Measurements from ENCODE around the gene SCYGR8.
"Not testable (repeated sequence)": the region's sequence is repeated elsewhere in the genome, so short reads cannot be mapped to it uniquely, and the experiment has no call there.

The SCYGR8 gene

GRCh38 chr2:227745594-227745993 lies at the start of gene SCYGR8:
Gene SCYGR8, plus strand, starts transcription at chr2:227745894. Its CDS starts 0 bp downstream, at chr2:227745894.
- DNase-seq (ENCODE audit: extremely low spot score, insufficient read length, low read depth) (no peak), FAIRE-seq (no peak)

DNA sequence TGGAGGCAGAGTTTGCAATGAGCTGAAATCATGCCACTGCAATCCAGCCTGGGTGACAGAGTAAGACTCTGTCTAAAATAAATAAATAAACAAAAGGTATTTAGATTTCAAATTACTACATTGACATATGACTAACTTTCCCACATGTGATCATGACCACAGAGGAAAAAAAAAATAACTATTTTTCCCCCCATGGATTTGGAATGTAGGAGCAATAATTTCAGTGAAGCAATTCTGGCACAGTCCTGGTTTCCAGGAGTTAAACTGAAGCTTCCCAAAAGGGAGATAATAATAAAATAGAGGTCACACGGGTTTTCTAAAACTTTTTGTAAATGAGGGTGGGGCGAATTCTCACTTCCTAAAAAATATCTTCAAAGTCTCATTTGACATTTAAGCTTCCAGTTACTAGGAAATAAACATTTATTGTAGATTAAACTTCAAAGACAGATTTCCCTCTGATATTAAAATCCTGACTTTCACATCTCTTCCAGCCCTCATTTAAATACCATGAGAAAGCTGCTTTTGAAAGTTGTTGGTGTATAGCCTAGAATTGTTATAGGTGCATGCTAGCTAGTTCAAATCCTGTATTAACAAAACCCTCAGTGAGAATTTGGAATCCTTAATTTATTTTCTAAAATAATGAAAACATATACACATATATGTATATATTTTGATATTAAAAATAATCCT lies 48.6 kb upstream of the SCYGR8 start:
- FAIRE-seq (no peak), DNase-seq (ENCODE audit: extremely low spot score, insufficient read length, low read depth) (no peak)

GRCh38 chr2:227701556-227701955 lies 44.1 kb upstream of the SCYGR8 start:
- DNase-seq (ENCODE audit: extremely low spot score, insufficient read length, low read depth) (no peak), FAIRE-seq (no peak)

DNA sequence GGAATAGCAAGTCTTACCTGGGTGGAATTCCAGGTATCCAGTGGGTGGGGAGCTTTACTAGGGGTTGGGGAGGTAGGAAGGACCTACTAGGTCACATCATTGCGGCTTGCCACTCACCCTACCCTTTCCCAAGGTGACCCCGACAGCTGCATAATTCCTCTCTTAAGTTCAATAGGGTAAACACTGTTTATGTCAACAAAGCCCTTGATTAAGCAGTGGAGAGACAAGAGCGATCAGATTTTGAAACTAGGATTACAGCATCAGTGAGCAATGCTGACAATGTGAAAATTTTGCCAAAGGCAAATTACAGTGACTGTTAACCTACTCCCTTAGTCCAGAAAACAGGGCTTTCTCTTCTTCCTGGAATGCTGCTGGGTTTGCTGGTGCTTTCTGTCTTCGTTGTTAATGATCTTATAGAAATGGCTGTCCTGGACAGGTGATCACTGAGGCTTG lies 42.4 kb upstream of the SCYGR8 start:
- FAIRE-seq (no peak), DNase-seq (ENCODE audit: extremely low spot score, insufficient read length, low read depth) (no peak)

- FAIRE-seq (no peak), DNase-seq (ENCODE audit: extremely low spot score, insufficient read length, low read depth) (no peak)
These were observed 41.7 kb upstream of the SCYGR8 start for GRCh38 chr2:227703961-227704360.

DNA sequence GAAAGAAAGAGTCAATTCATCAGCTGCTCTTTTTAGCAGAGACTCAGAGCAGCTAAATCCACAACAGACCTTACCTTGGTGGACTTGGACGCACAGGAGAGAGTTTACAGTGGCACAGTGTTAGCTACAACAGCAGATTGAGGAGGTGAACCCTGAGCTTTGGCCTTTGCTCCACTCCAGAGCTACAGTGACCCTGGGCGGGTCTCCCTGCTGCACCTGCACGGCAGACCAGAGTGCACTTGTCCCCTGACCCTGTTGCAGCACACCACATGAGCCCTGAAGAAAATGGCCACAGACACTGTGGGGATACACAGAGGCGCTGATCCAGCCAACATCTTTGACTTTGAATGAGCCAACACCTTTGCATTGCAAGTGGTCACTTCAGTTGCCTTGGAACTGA lies 38.8 kb upstream of the SCYGR8 start:
- FAIRE-seq, result no peak

GRCh38 chr2:227707390-227707789 lies 38.3 kb upstream of the SCYGR8 start:
- DNase-seq (ENCODE audit: extremely low spot score, insufficient read length, low read depth), result no peak
- no peak for FAIRE-seq

More for the DNA sequence above, 38.8 kb upstream of the SCYGR8 start:
- DNase-seq (ENCODE audit: extremely low spot score, insufficient read length, low read depth), result no peak

DNA sequence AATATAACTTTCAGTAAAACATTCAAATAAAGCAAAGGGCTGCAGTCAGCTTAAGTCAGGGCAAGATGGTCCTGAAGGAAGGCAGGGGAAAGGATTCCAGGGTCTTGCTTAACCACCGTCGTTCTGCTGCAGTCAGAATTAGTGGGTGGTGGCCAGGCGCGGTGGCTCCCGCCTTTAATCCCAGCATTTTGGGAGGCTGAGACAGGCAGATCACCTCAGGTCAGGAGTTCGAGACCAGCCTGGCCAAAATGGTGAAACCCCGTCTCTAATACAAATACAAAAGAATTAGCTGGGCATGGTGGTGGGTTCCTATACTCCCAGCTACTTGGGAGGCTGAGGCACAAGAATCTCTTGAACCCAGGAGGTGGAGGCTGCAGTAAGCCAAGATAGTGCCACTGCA lies 34.7 kb upstream of the SCYGR8 start:
- no peak for DNase-seq (ENCODE audit: extremely low spot score, insufficient read length, low read depth)
- no peak for FAIRE-seq

GRCh38 chr2:227713291-227713690 lies 32.4 kb upstream of the SCYGR8 start:
- FAIRE-seq (no peak), DNase-seq (ENCODE audit: extremely low spot score, insufficient read length, low read depth) (no peak)

DNA sequence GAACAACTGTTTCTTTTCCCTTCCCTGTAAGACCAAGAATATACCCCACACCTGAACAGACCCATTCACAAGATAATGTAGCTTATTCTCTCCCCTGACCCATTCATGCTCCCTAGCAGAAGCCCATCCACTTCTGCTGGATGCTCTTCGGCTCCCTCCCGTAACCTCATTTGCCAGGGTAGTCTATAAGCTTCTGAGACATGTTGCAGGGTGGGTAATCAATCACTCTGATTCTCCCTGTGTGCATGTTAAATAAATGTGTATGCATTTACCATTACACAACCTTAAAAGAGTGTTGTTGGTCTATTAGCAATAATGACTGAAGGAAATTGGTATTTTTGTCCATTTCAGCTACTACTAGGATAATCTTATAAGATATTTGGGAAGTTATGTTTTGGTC lies 29.2 kb upstream of the SCYGR8 start:
- FAIRE-seq (no peak), DNase-seq (ENCODE audit: extremely low spot score, insufficient read length, low read depth) (no peak)

DNA sequence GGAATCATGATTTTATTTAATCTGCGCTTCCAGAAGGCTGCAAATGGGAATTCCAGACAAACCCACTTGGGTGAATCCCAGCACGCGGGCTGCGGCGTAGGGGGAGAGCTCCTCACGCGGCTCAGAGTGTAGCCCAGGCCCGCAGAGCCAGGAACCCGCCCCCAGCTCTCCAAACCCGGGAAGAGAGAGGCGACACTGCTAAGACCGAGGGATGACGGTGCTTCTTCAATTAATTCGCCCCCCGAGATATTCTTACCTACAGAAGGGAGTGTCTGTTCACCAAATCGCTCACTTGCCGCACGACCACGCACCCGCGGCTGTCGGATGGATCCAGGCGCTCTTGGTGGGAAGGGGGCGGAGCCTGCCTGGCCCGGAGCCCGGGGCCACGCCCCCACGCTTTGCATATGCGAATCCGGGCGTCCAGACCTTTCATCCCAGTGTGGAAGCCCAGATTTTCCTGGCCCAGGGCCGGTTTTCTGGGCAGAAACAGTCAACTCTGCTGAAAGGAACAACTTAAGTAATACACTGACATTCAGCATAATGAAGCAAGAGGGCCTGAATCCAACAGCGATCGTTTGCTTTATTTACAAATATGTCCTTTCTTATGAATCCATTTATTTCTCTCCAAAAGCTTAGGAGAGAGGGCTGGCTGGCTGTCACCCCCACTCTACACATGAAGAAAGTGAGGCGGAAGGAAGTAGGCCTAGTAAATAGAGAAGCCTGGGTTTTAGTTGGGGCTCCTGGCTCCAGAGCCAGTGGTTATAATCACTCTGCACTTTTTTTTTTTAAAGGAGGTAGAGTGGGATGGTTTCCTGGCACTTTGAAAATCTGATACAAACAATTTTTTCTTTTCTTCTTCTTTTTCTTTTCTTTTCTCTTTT lies 27.8 kb upstream of the SCYGR8 start, which contains the start of gene SLC19A3:
Gene SLC19A3 (minus strand): TSS at position 342 of the 881 bp plus-strand sequence. CDS start 15,710 bp downstream, outside the sequence.
- FAIRE-seq (no peak), DNase-seq (ENCODE audit: extremely low spot score, insufficient read length, low read depth) (no peak)

DNA sequence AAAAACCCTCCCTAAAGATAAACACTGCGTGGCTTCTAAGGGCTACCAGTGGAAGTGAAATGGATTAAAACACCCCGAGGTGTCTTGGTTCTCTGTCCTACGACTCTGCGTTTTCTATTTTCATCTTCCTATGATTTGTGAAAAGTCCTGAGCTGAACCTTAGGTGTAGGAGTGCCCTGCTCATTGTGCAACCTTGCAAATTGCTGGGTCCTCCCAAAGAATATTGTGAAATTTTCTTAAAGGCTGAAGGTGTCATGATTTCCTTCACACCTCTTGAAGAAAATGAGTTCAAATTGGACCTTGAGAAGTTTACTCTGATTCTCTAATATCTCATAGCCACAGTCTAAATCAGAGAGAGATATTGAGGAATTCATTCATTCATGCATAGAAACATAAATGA lies 26.1 kb upstream of the SCYGR8 start:
- FAIRE-seq (no peak), DNase-seq (ENCODE audit: extremely low spot score, insufficient read length, low read depth) (no peak)

DNA sequence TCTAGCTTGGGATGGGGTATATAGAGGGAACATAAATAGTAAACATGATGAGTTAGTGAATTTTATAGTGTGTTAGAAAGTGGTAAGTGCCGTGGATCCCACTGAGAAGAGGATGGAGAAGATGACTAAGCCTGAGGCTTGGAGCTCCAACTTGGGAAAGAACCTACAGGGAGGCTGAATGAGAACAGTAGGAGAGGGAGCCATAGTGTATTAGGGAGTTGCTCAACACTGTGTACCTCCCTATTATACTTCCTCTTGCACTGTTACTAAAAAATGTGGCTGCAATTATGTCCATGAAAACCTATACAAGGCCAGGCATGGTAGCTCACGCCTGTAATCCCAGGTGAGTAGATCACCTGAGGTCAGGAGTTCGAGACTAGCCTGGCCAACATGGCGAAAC lies 25.0 kb upstream of the SCYGR8 start:
- FAIRE-seq, result no peak

DNA sequence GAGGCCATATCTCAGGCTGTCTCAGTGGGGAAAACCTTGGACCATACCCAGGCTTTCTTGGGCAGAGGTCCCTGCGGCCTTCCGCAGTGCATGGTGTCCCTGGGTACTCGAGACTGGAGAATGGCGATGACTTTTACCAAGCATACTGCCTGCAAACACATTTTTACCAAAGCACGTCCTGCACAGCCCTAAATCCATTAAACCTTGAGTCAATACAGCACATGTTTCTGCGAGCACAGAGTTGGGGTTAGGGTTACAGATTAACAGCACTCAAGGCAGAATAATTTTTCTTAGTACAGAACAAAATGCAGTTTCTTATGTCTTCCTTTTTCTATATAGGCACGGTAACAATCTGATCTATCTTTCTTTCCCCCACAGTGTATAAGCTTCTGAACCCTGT lies 22.9 kb upstream of the SCYGR8 start:
- FAIRE-seq; DNase-seq (ENCODE audit: extremely low spot score, insufficient read length, low read depth): not testable (repeated sequence)

More for the DNA sequence above, 25.0 kb upstream of the SCYGR8 start:
- DNase-seq (ENCODE audit: extremely low spot score, insufficient read length, low read depth), result no peak

DNA sequence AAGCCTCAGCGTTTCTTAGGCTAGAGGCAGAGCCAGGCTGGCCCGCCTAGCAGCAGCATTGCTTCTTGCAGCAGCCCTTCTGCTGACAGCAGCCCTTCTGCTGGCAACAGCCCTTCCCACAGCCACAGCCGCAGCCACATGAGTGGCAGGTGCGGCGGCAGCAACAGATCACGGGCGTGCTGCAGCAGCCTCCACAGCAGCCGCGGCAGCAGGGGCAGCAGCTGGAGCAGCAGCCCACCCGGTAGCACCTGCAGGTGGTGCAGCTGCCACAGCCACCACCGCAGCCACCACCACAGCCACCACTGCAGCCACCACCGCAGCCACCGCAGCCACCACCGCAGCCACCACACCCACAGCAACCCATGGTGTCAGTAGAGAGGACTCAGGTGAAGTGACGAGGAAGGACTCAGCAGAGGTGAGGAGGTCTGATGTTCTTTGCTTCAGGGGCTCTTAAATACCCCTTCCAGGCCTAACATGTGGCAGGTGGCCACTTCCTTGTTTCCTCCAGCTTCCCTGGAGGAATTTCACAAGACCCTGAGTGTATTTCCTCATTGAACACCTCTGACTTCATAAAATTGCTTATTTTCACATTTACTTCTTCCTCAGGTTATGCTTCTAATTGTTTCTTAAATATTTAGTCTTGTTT lies 21.2 kb upstream of the SCYGR8 start, which contains the start of gene SCYGR6:
Gene SCYGR6 (minus strand): TSS at position 364 of the 646 bp plus-strand sequence. CDS start 0 bp downstream, at position 364.
- no peak for FAIRE-seq
- no peak for DNase-seq (ENCODE audit: extremely low spot score, insufficient read length, low read depth)

DNA sequence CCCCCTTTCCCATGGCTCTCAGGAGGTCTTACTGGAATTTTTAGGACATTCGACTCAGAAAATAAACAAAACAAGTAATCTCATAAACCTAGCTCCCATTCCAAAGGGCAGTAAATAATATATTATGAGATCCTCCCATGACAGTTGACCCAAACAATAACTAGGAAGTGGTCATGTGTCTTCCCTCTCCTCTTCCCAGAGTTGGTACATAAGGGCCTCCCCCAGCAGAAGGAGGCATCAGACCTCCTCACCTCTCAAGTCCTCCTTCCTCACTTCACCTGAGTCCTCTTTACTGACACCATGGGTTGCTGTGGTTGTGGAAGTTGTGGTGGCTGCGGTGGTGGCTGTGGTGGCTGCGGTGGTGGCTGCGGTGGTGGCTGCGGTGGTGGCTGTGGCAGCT lies 17.7 kb upstream of the SCYGR8 start, which contains the start of gene SCYGR7:
Gene SCYGR7 (plus strand): TSS at position 301 of the 400 bp plus-strand sequence. CDS start 0 bp downstream, at position 301.
- FAIRE-seq, result no peak

DNA sequence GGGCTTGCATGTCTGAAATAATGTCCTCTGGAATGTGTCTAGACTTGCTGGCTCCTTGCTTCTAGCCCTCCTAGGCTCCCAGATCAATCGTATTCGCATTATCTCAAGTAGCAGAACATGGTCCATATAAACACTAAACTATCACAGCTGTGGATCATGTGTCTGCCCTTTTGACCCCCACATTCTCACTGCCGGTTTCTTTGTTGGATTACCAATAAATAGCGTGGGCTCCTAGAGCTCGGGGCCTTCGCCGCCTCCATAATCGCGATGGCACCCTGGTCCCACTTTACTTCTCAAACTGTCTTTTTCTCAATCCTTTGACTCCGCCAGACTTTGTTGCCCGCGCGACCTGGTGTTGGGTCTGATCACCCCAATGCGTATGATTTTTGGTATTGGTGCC lies 6.3 kb upstream of the SCYGR8 start:
- DNase-seq (ENCODE audit: extremely low spot score, insufficient read length, low read depth) (no peak), FAIRE-seq (no peak)

More for the DNA sequence above, 17.7 kb upstream of the SCYGR8 start, which contains the start of gene SCYGR7:
- DNase-seq (ENCODE audit: extremely low spot score, insufficient read length, low read depth), result no peak

DNA sequence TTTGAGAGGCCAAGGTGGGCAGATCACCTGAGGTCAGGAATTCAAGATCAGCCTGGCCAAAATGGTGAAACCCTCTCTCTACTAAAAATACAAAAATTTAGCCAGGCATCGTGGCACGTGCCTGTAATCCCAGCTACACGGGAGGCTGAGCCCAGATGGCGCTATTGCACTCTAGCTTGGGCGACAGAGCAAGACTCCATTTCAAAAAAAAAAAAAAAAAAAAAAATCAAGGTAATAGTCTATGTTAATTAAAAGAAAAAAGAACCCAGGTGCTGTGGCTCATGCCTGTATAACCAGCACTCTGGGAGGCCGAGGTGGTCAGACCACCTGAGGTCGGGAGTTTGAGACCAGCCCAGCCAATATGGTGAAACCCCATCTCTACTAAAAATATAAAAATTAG lies 5.0 kb upstream of the SCYGR8 start:
- not testable (repeated sequence) for FAIRE-seq; DNase-seq (ENCODE audit: extremely low spot score, insufficient read length, low read depth)

DNA sequence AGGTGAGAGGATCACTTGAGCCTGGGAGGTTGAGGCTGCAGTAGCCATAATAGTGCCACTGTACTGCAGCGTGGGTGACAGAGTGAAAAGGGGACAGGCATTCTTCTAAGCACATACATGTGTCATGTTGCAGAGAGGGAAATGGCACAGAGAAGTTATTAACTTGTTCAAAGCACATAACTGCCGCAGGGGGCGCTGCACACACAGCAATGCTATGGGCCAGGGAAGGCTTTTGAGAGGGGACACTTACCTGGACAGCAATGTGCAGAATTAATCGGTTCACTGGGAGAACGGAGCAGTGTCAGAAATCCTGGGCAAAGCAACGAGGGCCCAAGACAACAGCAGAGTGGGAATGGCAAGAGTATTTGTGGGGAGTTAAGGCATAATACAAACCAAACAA lies 2.4 kb downstream of the SCYGR8 start:
- no peak for DNase-seq (ENCODE audit: extremely low spot score, insufficient read length, low read depth)

DNA sequence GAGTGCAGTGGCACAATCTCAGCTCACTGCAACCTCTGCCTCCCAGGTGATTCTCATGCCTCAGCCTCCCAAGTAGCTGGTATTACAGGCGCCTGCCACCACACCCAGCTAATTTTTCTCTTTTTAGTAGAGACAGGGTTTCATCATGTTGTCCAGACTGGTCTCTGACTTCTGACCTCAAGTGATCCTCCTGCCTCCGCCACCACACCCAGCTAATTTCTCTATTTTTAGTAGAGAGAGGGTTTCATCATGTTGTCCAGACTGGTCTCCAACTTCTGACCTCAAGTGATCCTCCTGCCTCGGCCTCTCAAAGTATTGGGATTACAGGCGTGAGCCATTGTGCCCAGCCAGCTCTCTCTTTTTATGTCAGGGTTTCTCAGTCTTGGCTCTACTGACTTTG lies 10.6 kb downstream of the SCYGR8 start:
- FAIRE-seq, result not testable (repeated sequence)

More for the DNA sequence above, 2.4 kb downstream of the SCYGR8 start:
- no peak for FAIRE-seq

More for the DNA sequence above, 10.6 kb downstream of the SCYGR8 start:
- not testable (repeated sequence) for DNase-seq (ENCODE audit: extremely low spot score, insufficient read length, low read depth)

Data from GM18507 (cell line).